GM21390 (cell line): ENCODE data around the gene CFAP141.
"Not testable (repeated sequence)": the region's sequence is repeated elsewhere in the genome, so short reads cannot be mapped to it uniquely, and the experiment has no call there.

Experiments
- ATAC-seq: cut with Tn5 transposase; IDR thresholded peaks from one replicate; pipeline ENCODE4 v1.9.1; 2021; ENCODE audit not compliant: unreplicated experiment

Gene CFAP141

DNA sequence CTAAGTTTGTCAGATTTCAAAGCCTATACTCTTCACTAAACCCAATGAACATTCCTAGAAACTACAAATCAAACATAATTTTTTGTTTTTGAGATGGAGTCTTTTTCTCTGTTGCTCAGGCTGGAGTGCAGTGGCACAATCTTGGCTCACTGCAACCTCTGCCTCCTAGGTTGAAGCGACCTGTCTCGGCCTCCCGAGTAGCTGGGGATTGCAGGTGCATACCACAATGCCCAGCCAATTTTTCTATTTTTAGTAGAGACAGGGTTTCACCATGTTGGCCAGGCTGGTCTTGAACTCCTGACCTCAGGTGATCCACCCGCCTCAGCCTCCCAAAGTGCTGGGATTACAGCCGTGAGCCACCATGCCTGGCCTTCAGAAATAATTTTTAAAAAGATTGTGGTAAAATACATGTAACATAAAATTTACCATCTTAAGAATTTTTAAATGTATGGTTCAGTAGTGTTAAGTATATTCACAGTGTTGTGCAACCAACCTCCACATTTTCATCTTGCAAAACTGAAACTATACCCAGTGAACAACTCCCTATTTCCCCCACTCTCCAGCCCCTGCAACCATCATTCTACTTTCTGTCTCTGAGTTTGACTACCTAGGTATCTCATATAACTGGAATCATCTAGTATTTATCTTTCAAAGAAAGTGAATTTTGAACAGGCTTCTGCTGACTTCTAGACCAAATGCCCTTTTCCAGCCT lies 2.7 kb upstream of the CFAP141 start:
- no peak for ATAC-seq

DNA sequence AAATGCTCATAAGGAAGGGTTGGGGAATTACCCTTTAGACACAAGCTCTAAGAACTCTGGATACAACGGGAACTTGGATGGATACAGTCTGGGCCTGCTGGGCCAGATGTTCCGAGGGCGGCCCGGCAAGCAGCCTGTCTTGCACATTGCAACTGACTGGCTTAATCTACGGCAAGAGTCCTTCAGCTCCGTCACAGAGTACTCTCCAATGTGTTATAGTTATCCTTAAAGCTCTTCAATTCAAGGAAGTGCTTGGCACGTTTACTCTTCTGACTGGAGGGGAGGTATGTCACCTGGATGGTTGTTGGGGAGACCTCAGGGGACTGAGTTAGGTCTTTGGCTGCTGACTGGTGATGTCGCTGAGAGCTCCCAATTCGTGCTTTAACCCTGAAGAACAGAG lies 1.1 kb upstream of the CFAP141 start:
- no peak for ATAC-seq

DNA sequence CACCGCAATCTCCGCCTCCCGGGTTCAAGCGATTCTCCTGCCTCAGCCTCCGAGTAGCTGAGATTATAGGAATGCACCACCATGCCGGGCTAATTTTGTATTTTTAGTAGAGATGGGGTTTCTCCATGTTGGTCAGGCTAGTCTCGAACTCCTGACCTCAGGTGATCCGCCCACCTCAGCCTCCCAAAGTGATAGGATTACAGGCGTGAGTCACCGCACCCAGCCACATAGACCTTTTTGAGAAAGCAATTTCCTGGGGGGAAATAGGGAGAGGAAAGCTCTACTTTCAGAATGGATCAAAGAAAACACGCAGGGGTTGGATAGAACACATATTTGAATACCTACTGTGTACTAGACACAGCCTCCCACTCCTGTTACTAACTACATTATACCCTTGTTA lies 355 bp downstream of the CFAP141 start:
- not testable (repeated sequence) for ATAC-seq

DNA sequence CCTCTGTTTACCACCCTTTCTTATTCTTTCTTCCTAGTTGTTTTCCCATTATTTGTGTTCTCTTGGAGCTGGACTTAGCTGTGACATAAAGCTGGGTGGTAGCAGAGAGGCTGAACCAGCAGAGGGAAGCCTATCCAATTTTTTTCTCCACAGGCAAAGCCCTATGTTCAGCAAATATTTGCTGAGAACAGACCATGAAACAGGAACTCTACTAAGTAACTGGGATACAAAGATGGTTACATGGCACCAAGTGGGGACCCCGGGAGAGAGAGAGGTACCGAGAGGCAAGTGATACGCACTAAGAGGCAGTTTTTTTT lies 6.6 kb downstream of the CFAP141 start:
- no peak for ATAC-seq

DNA sequence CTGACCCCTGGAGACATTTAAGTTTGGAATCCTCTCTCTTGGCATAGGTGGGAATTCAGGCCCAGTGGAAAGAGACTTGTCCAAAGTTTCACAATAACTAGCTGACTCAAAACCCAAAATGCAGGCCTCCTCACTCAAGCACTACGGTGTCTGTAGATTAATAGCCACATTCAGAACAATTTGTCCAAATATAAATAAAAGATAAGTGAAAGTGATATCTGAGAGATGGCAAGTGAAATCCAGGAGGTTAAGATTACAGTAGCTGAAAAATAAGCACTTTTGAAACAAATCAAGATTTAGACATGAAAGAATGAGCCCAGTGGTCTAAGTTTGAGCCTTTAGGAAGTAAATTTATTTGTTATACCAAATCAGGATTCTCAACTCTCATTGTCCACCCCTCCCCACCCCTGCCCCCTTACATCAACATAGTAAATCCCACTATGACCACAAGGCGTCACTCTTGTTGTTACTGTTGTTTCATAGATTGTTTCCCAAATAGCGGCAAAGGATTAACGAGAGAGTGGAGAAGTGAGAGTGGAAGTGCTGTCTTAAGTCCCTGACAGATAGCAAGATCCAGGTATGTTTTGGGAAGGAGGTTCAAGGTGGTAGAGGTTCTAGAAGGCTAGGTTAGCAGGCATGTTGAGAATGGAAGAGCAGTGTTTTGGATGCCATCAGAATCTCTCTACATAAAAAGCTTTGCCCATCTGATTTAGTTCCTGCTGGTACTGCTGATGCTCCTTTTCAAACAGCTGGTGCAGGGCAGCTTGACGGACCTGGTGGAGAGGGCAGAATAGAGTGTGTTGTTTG lies 7.2 kb downstream of the CFAP141 start:
- no peak for ATAC-seq

DNA sequence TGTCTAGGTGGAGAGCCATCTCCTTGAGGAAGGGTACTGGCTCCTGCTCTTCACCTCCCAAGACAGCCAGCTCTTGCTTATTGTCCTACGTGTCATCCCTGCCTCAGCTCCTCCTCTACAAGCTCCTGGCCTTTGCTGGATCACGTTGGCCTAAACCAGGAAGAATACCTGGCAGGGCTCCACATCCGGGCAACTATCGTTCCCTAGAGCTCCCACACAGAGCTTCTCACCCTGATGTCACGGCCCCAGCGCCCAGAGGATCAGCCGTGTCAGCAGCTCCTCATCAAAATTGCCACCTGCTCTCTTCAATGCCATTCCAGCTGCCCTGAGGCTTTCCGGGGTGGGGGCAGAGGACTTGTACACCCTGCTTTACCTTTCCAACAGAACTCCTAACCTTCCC lies 12.3 kb downstream of the CFAP141 start:
- ATAC-seq, result no peak

DNA sequence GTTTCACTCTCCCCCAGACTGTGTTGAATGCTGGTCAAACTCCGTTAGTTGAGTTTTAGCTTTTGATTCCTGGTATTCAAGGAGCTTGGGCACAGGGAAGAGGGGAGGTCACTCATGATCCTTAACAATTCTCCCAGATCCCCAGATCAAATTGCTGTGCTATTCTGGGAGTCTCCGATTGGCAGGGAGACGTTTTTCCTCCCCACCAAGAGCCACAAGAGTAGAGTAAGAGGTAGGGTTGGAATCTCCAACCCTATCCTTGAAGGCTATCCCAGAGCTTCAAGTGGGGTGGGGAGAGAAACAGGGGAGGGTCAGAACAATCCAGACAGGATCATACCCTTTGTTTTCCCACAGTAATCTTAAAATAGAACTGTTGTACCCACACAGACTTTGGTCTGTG lies 13.7 kb downstream of the CFAP141 start:
- ATAC-seq, result no peak

DNA sequence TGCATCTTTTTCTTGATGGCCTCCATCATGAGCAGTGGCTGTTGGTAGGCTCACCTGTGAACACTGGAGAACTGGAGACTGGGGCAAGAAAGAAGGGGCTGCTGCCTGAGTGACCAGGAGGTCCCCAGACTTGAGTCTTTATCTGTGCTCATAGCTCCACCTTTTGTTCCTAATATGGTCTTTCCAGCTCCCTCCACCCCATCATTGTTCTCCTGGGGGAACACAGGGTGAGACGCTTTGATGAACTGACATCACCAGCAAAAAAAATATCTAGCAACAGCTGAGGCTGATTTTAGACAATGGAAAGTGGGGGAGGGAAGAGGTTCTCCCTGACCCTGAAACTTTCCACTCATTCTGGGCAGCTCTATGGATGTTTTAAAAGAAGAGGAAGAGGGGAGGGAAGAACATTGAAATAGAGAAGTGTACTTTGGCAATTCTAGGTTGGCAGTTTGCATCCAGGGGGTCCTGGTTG lies 14.1 kb downstream of the CFAP141 start, which contains the start of gene TPM3:
TPM3 (minus strand) TSS at position 111 of the 472 bp plus-strand sequence; CDS start at position 29, 82 bp downstream.
- ATAC-seq, result no peak

- ATAC-seq, result no peak
These were observed 15.6 kb downstream of the CFAP141 start for GRCh38 chr1:154190550-154190949.

DNA sequence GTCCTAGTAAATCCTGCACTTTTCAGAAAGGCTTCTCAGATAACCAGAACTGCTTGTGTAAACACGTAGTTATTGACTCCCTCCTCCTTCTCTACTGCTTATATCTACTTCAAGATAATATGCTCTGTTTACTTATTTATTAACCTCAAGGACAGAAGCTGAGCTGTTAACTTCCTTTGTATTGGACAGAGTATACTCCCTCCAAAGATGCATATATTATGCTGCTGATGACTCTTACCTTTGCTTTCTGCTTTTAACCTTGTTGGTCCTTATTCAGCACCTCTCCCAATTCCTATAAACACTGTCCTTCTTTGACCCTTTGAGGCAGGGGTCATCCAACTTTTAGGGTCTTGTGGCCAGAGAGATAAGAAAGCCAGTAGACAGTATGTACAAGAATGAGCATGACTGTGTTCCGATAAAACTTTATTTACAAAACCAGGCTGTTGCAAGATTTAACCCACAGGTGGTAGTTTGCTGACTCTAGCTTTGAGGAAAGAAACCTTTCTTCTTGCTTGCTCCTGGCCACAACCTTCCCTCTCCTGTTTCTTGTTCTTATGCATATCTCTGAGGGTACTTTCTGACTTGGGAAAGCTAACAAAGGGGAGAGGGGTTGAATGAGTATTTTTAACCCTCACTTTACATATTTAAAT lies 19.2 kb downstream of the CFAP141 start:
- ATAC-seq, result no peak

GRCh38 chr1:154186177-154186576 lies 20.0 kb downstream of the CFAP141 start:
- ATAC-seq, result no peak

DNA sequence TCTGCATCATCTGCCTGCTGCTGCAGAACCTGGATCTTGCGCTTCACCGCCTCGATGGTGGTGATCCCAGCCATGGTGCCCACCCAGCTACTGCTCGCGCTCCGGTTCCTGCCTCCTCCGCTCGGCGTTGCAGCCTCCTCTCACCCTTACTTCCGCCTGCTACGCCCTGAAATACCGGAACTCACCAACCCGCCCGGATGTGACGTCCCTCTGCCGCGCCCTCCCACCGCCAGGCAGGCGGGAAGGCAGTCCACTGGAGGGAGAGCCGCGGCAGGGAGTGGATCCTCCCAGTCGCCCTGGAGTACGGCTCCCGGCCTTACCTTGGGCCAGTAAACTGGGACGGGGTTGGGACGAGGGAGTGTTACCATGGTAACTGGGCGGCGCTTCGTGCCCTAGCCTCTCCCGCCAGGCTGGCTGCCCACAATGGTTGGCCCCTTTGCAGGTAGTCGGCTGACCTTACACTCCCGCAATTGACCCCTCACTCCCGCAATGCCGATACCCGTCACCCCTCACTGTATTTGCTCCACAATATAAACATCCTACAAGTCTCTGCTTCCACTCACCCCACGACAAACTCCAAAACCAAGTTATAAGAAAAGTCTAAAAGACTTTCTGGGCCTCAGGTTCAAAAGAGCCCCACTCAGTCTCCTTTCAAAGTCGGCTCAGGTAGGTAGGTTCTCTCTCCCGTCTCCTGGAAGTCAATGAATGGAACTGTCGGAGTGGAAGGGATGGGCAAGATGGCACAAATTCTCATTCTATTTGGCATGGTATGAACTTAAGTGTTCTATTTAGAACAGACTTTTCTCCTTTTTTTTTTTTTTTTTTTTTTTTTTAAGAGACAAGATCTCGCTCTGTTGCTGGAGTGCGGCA lies 22.9 kb downstream of the CFAP141 start:
- ATAC-seq, result peak; percentile 72

- peak; percentile 58 for ATAC-seq
These were observed 23.6 kb downstream of the CFAP141 start for GRCh38 chr1:154182344-154183045.

DNA sequence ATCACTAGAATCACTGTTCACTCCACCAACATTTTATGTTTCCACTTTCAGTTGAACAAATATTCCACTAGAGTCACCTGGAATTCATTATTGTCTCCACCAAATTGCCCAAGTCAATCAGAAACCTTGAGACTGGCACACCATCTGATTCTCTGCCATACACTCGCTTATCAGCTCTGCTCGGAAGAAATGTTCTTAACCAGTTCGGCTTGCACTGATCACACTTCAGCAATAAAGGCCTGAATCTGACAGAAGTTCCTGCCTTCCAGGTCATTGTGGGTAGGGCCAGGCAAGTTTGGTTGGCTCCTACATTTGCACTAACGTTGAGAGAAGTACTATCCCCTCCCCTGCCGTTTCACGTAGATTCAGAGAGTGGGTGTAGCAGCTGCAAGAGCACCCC lies 24.2 kb downstream of the CFAP141 start:
- ATAC-seq, result no peak

DNA sequence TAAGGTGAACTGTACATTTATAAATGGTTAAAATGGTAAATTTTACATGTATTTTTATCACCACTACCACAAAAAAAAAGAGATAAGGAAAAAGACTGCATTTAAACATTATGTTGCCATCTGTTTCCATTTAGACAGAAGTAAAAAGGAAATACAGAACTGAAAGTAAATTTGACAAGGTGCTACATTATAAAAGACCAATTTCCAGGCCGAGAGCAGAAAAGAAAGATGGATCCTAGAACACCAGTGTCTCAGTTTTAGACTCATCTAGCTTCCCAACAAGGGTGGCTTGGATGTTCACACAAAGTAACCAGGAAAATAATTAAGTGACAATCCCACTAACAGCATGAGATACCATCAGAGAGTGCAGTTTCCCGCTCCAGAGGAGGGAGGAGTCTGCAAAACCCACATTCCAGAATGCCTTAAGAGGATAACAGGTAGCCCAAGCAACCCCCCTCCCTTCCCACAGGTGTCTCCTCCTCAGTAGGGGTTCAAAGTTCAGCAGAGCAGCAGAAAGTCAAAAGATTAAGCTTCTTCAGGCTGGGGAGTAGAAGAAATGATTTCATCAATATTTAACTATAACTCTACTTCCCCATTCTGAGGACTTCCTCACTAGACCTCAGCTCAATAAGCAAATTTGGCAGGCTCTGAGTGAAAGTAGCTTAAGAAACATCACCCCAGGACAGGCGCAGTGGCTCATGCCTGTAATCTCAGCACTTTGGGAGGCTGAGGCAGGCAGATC lies 26.0 kb downstream of the CFAP141 start:
- ATAC-seq, result no peak

GRCh38 chr1:154178911-154179811 lies 27.0 kb downstream of the CFAP141 start:
- ATAC-seq, result no peak

- no peak for ATAC-seq
These were observed 28.1 kb downstream of the CFAP141 start for GRCh38 chr1:154178013-154178412.

GRCh38 chr1:154176337-154176736 lies 29.8 kb downstream of the CFAP141 start:
- no peak for ATAC-seq

DNA sequence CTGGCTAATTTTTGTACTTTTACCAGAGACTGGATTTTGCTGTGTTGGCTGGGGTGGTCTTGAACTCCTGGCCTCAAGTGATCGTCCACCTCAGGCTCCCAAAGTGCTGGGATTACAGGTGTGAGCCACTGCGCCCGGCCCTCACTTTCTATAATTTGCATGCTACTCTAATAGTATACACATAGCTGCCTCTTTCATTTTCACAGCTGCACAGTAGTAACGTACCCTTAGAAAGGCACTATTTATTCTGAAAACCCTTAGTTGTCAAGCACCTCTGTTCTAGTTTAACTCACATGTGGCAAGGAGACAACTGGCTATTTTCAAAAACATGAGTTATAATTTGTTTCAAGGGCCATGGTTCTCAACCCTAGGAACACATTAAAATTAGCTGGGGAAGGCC lies 31.5 kb downstream of the CFAP141 start:
- no peak for ATAC-seq
